NCI-H2171 (cell line): ENCODE measurements around the gene DARS1.
"Not testable (repeated sequence)": the region's sequence is repeated elsewhere in the genome, so short reads cannot be mapped to it uniquely, and the experiment has no call there.

Experiments used
- DNase-seq: peaks from one replicate; lab custom pipeline; 2025; lab: John Stamatoyannopoulos, UW

DARS1 gene

DNA sequence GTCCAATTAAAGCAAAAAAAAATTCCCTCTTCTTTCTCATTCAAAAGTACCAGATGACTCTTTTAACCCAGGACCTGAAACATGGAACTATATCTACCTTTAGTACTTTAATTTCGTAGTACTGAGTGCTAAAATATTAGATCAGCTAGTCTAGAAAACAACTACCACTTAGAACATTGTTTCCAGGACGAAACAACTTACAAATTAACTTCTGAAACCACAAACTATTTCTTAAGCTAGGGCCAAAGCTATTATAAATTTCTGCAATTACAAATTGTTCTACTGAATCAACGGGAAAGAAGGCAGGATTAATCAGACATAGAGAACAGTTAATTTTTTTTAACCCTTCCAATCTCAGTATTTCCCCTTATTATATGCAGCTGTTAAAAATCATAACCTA, 39.9 kb downstream of the DARS1 start:
- DNase-seq: no peak

DNA sequence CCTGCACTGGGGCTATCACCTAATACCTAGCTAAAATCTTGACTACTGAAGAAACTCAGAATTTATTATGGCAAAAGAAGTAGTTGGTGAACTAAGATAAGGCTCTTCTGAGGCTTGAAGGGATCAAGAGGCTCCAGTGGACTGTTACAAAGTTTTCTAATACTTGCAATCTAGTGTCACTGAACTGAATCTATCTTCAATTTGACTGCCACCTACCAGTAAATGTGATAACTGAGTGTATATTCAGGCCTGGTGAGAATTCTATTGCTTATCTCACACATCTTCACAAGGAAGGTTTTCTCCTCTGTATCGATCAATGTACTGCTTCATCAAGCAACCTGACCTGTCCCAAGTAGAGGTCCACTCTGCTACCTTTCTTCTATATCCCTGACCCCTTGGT, 40.8 kb downstream of the DARS1 start:
- no peak for DNase-seq

DNA sequence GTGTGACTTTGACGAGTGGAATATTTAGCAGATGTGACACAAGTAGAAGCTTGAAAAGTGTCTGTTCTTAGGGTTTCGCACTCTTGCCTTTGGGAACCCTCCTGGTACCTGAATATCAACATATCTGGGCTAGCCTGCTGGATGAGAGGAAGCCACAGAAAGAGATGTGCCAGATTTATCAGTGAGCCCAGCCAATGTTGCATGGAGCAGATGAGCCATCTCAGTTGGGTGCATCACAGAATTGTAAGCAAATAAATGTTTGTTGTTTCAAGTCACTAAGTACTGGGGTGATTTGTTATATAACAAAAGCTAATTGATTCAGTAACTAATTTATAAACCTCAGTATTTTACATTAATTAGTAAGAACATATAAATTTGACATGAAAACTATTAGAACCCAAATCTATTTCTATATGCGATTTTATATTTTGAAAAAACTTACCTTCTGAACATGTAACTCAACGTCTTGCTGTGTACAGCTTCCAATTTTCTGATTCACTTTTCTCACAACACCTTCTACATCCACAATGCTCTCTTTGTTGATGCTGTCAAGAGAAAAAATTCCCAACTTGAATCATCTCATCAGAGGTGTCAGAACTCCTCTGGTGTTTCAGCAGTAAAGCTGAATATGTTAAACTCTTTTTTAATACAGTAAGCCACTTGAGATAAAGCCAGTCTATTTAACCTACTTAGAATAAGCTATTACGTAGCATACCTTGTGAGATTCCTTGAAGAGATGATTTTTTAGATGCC, 42.3 kb downstream of the DARS1 start:
- DNase-seq: no peak

DNA sequence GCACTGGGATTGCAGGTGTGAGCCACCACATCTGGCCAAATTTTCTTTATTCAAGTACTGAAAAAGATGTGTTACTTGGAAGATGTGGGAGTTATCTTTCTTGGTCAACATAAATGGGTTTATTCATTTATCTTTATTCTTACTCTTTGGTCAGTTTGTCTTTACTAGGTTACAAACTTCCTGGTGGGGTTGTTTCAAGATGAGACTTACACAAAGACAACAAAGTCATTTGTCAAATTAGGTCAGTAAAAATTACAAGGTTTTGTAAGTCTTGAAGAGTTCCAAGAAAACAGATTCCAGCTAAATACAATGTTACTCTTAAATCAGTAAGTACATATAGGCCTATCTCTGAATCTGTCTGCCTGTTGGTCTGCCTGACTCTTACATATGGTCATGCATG, 48.9 kb downstream of the DARS1 start:
- no peak for DNase-seq

DNA sequence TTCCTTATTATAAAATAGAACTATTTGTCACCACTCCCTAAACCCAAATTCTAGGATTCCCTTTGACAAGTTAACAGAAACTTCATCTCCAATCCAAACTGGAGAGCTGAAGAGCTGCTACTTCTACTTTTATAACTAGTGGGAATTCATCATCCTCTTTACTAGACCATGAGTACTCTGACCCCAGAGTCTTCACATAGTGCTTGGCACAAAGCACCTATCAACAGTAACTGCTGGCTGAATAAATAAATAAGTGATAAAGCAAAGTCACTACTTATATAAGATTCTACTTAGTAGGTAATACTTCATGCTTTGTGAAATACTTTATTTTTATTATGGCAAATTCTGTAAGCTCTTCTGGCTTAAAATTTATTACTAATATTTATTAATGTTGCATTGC, 49.5 kb downstream of the DARS1 start:
- DNase-seq: no peak

DNA sequence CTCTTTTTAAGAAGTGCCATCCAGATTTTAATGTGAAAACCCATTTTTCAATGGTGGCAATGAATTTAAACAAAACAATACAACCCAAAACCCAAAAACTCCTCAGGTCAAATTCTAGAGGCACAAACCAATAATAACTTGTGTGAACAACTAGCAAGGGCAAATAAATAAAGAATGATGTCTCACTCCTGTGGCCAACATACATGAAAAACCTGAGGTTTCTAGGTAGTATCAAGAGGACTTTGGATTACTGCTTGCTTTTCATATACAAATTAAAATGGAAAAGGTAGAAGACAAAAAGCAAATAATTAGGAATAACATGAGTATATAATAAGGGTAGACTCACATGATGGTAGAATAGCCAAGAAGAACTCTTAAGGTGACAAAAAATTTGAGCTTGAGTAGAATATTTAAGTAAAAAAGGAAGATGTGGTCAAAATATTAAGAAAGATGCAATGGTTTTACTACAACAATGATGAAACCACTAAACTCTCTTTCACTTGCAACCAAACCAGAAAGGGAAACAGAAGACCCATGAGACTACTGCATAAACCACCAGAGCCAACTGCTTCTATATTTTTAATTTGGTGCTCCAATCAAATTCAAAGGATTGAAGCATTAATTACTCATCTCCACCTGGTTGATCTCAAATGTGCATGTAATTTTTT, 53.5 kb downstream of the DARS1 start:
- DNase-seq: no peak

DNA sequence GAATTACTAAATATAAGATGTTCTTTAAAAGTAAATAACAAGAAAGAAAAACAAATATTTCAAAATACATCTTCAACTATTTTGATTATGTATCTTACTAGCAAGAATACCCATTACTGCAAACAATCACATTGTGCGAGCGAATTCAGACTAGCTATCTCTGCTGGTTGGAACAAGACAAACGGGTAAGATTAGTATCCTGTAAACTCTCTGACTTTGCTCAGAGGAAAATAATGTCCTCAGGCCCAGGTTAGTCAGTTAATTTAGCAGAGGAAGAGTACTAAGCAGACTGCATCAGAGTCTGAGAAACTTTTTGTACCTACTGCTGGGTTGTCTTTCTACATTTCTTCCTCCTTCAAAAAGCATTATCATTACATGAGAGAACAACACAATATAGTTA, 58.8 kb downstream of the DARS1 start:
- DNase-seq: no peak

DNA sequence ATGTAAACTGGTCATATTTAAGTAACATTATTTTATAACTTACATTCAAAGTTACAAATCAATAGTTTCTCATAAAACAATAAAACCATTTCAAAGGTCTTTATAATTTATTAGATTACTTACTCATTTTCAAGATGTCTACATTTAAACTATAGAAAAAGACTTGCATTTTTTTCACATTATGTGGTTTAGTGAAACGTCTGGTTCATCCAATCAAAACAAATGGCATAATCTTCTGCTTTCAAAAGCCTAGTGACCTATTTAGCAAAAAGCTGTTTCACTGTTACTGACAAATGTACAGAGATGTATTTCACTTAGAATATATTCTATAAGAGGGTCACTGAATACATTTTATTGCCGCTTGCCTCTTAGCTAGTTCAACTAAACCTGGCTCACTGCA, 59.9 kb downstream of the DARS1 start:
- no peak for DNase-seq

DNA sequence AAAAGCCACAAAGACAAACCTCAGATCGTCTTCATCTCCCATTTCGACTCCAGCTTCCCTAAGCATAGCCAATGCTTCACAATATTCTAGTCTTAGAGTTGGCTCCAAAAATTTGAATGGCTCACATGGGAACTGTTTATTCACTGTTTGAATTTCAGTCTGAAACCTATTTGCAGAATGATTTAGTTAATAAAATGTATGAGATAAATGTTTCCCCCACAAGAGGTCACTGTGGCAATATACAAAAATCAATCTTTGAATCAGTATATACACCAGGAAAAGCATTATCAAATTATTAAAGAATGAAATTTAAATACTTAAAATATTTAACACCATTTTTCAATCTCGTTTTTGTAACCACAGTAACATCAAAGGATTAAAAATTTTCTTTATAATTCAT, 69.2 kb downstream of the DARS1 start:
- DNase-seq: peak; percentile 18

DNA sequence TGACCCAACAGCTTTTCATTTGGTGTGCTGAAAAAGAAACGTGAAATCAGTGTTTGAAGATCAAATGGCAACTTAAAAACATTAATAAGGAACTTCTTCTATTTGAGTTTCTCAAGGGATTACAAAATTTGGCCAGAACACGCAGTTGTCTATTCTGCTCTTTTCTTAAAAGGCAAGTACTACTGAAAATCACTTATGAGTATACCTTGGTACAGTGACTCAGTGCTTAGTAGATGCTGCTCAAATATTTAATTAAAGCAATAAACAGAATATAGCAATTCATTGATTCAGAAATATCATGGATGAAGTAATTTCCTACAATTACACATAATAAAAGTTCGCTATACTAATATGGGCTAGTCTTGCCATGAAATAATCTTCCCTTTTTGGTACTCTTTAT, 70.9 kb downstream of the DARS1 start:
- DNase-seq: no peak

DNA sequence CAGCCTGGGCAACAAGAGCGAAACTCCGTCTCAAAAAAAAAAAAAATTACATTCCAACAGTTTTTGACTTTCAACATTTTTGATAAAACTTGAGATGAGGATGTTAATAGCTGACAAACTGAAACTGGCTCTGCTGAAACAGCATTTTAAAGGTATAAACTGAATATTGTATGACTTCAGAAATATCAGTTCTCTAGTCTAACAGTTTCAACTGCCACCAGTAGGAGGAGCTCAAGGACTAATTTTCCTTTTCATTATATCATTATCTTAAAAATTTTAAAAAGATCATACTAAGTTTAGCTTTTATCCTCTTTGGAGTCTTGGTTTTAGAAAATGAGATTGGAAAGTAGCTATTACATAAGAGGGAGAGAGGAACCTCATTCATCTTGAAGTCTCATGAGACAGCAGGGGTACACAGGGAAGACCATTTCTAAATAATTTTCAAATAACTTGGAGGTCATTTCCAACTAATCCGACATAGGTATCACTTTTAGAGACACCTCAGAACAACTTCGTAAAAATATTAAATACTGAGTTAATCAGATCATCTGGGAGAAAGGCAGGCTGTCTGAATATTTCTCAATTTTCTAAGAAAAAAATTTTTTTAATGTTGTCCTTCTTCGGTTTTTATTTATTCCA, 71.6 kb downstream of the DARS1 start:
- no peak for DNase-seq

DNA sequence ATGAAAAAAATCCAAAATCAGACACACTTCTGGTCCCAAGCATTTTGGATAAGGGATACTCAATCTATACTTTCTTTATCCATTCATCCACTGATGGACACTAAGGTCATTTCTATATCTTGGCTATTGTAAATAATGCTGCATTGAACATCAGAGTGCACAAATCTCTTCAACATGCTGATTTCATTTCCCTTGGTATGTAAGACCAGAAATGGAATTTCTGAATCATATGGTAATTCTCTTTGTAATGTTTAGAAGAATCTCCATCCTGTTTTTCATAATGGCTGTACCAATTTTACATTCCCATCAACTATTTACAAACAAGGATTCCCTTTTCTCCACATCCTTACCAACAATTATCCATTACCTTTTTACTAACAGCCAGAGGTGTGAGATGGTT, 75.5 kb downstream of the DARS1 start:
- no peak for DNase-seq

DNA sequence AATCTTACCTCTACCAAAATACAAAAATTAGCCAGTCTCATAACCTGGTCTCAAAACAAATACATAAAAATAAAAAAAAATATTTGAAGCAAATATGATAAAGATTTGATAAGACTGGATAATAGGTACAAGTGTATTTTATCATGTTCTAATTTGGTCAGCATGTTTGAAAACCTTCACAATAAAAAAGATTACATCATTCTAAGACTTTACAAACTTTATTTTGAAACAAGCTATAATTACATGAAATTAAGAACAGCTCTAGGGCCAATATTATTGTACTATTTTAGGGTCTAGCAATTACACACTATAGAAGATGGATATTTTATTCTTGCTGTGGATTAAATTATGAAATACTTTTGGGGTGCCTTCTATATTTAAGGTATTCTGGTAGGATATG, 79.7 kb downstream of the DARS1 start:
- DNase-seq: no peak

DNA sequence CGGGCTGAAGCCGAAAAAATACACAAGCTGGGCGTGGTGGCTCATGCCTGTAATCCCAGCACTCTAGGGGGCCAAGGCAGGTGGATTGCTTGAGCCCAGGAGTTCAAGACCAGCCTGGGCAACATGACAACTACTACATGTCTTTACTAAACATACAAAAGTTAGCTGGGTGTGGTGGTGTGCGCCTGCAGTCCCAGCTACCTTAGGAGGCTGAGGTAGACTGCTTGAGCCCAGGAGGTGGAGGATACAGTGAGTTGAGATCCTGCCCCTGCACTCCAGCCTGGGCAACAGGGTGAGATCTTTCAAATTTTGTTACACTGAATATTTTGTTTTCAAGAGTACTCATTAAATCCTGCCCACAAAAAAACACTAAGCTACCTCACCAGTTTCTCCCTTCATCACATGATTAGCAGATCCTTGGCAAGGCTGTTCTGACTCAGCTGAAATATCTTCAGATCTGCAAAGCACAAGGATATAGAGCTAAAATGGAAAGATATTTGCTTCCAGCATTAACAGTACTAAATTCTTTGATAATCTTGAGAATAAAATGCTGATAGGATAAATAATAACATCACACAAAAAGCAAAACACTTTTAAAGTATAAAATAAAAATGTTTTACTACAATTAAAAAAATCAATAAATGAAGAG, 81.0 kb downstream of the DARS1 start:
- no peak for DNase-seq

DNA sequence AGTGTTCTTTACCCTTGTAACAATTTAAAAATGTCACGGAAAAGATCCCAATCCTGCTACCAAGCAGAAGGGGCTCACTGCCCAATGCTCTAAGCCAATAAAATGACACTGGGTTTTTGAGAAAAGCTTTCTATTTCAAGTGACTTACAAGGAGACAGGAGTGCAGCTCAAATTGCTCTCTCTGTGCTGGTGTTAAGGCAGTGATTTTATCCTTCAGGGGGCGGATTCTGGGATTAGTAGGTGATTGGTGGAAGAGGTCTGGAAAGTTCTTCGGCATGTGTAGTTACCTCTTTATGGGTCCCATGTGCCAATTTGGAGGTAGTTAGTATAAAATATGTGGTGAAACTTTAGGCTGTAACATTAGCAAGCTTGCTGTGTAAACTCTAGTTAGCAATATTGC, 81.8 kb downstream of the DARS1 start:
- DNase-seq: no peak

DNA sequence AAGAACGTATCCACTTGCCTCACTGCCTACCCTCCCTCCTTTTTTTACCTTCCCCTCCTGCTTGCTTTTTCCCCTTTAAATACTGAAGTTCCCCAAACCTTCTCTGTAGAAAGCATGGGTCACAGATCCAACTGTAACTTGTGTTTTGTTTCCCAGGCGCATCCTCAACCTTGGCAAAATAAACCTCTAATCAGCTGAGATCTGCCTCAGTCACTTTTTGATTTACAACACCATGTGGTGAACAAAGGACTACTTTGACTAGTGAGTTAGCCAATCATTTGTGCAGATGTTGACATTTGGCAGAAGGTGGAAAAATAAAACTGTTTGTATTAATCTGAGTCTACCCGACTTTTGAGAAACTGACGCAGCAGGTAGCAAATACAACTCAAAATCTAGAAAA, 85.9 kb downstream of the DARS1 start:
- no peak for DNase-seq

DNA sequence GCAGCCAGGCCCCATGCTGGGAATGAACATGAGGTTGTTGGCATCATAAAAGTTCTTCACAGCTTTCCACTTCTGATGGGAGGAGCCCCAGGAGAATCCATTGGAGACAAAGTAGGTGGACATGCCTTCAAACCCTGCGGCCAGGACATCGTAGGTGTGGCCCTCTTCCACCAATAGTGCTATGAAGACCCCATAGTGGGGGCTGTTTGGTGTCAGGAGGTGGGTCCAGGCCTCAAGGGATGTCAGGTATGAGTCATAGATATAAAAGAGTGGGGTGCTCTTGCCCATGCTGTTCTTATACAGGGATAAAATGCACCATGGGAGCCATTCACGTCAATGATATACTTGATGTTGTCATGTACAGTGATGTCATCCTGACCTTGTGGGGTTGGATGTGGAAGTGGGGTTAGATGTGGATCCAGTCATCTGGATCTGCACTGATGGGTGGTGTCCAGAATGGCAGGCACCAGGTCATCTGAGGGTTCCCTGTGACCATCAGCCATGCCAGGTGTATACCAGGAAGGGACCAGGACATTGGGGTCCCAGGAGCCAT, 87.1 kb downstream of the DARS1 start:
- no peak for DNase-seq

DNA sequence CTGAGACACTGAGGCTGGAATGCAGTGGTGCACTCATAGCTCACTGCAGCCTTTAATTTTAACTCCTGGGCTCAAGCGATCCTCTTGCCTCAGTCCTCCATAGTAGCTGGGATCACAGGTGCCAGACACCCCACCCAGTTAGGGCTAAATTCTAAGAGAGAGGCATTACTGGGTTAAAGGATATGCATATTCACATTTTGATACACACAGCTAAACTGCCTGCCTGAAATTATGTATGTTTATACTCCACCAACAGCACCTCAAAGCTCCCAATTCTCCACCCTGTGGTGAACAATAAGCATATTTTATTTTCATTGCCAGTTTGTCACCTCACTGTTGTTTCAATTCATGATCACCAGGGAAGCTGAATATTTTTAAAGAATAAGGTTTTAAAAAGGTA, 90.5 kb downstream of the DARS1 start:
- no peak for DNase-seq

DNA sequence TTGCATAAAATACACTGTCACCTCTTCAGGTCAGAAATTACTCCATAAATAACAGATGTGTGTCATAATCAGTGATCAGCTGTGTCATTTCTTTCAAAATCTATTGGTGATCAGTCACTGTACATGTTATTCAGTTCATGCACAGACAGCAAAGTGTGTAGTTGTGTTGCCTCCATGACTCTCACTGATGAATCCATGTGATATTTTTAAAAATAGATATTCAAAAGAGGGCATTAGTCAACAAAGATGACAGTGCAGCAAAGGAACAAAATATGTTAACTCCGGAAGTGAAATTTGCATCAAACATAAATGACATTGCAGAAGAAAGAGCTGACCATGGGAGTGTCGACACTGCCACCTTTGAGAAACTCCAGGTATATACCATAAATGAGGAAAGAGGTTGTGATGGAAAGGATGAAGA, 92.0 kb downstream of the DARS1 start:
- DNase-seq: no peak

DNA sequence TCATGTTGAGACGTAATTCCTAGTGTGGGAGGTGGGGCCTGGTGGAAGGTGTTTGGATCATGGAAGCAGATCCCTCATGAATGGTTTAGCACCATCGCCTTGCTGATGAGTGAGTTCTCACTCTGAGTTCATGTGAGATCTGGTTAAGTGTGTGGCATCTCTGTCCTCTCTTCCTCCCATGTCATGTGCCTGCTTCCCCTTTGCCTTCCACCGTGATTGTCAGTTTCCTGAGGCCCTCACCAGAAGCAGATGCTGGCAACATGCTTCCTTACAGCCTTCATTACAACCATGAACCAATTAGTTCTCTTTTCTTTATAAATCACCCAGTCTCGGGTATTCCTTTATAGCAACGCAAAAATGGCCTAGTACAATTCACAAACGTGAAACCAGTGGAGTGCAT, 94.6 kb downstream of the DARS1 start:
- no peak for DNase-seq

DNA sequence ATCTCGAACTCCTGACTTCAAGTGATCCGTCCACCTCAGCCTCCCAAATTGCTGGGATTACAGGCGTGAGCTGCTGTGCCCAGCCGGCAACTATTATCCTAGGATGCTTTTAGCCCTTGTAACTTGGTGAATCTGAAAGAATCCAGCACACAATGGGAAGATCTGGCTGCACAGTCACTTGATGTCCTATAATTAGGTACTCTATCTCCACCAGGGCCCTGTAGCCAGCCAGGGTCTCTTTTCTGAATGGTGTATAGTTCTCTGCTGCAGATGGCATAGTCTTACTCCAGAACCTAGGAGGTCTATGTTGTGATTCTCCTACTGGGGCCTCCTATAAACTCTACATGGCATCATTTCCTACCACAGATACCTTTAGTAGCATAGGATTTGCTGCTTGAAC, 95.3 kb downstream of the DARS1 start:
- no peak for DNase-seq

DNA sequence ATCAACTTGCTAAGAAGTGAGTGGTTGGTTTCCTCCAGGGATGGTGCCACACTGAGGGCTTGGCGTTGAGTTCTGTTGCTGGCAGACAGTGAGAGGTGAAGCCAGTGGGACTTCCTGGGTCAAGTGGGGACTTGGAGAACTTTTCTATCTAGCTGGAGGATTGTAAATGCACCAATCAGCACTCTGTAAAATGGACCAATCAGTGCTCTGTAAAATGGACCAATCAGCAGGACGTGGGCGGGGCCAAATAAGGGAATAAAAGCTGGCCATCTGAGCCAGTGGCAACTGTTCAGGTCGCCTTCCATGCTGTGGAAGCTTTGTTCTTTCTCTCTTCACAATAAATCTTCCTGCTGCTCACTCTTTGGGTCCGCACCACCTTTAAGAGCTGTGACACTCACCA, 96.8 kb downstream of the DARS1 start:
- not testable (repeated sequence) for DNase-seq

DNA sequence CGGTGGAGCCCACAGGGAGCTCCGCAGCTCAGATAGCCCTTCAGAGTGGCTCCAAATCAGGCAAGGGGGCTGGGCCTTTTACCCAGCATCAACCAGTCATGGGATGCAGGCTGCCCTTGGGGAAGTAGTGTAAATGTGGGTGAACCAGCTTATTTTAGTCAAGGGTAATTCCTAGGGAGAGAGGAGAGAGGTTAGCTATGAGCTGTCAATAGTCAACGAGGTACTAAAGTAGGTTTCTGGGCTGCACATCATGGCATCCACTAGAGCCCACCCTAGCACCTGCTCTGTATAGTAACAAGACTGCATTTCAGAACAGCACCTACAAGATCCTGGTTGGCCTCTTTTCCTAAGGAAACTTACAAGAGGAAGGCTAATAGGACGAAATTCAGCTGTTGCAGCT, 99.7 kb downstream of the DARS1 start:
- DNase-seq: no peak
